GM23248 (cell line): ENCODE data around the gene CLEC19A.

ENCODE experiments used
- EZH2 ChIP-seq: fragments of 200-600 bp; sonication (generic); IDR thresholded peaks from 2 replicates; pipeline ENCODE4 v1.6.1; 2018; ENCODE audit warnings: antibody characterized with exemption, mild to moderate bottlenecking; ENCODE audit not compliant: insufficient read depth, poor library complexity, severe bottlenecking
- EZH2phosphoT487 ChIP-seq: fragments of 200-600 bp; sonication (generic); IDR thresholded peaks from 2 replicates; pipeline ENCODE4 v1.6.1; 2018; ENCODE audit warnings: antibody characterized with exemption, moderate library complexity, mild to moderate bottlenecking, low read depth; ENCODE audit not compliant: insufficient read depth

- TF ChIP-seq EZH2phosphoT487, result no peak
- TF ChIP-seq EZH2, result no peak
These were observed 48.8 kb upstream of the CLEC19A start for GRCh38 chr16:19236561-19237209.
